Stimulated activated CD8-positive, alpha-beta memory T cell treated with anti-CD3 and anti-CD28 coated beads, Interleukin-7, amount 100 ng/mL, for 24 hours (primary cell): ENCODE data around the gene TRMT5.

Experiments
- DNase-seq: peaks from one replicate; pipeline ENCODE4 v3.0.0-alpha.2; 2020; ENCODE audit warnings: low read depth

TRMT5 gene

GRCh38 chr14:60980811-60981632 is at the start of gene TRMT5, which contains the start of gene SLC38A6:
Gene TRMT5 (minus strand): TSS chr14:60981079. CDS start chr14:60980973, 106 bp downstream.
Gene SLC38A6 (plus strand): TSS chr14:60981245. CDS start chr14:60981278, 33 bp downstream.
- DNase-seq, result peak; percentile 83

- no peak for DNase-seq
Observed at GRCh38 chr14:61026526-61026925, 45.6 kb upstream of the TRMT5 start.

GRCh38 chr14:61025251-61026223 is 44.7 kb upstream of the TRMT5 start:
- DNase-seq, result peak; percentile 4

GRCh38 chr14:61019537-61019936 is 38.7 kb upstream of the TRMT5 start:
- no peak for DNase-seq

- no peak for DNase-seq
Observed at GRCh38 chr14:61003571-61003970, 22.7 kb upstream of the TRMT5 start.

- DNase-seq, result no peak
Observed at GRCh38 chr14:60999536-60999935, 18.7 kb upstream of the TRMT5 start.

- DNase-seq, result no peak
Observed at GRCh38 chr14:60998617-60999016, 17.7 kb upstream of the TRMT5 start.

DNA sequence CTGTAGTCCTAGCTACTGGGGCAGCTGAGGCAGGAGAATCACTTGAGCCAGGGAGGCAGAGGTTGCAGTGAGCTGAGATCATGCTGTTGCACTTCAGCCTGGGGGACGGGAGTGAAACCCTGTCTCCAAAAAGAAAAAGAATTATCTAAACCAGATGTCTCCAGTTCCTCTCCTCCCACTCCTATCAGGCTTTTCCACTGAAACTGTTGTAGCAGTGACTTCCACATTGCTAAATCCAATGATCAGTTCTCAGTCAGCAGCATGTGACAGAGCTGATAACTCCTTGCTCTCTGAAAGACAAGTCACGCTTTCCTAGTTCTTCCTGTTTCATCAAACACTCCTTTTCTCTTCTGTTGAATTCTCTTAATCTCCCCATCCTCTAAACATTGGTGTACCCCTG is 8.7 kb upstream of the TRMT5 start:
- no peak for DNase-seq

- no peak for DNase-seq
Observed at GRCh38 chr14:60986500-60986899, 5.6 kb upstream of the TRMT5 start.

DNA sequence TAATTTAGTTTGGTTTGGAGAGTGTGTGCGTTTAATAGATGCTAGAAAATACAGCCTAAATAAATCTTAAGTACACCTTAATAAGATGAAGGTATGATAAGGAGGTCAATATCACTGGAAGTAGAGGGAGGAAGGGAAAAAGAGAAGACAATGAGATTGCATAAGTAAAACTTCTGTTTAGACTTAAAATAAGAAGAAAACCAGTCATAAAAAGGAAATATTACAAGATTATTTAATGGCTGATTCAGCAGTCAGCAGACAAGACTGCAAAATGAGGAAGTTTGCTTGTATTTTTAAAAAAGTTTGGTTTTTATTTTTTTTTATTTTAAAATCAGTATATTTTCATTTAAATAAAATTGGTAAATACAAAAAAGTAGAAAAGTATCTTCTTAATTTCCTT is 3.3 kb upstream of the TRMT5 start:
- DNase-seq, result no peak

DNA sequence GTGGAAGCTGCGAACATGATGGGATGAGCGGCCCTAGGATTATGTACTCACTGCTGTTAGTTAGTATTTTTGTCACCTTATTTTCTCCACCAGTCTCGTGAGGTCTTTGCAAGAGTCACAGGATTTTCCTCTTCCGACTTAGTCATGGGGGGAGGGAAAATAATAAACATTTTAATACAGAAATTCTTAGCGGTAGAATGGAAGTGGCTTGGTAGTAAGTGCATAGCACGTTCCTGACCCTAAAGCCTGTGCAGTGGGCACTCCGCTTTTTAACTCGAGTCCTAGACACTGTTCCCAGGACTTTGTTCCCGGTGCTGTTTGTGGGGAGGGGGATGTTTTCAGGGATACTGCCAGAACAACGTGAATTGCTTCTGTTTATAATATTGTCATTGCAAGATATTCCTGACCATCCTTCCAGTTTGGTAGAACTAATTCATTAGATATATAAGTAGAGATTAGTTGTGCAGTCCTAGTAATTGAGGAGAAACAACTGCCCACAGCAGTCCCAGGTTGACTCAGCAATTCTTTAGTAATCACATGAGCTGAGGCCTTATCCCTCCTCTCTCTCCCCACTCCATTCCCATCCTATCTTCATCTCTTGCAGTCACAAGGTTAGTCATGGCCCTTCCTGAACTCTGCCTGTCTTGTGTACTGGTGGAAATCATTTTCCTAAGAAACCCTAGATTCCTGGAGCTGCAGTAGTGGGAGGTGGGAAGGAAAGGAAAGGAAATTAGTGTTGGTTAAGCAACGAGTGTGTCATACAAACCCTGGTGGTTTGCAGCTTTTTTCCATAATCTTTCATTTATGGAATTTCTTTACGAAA is 965 bp upstream of the TRMT5 start:
- DNase-seq, result no peak

- no peak for DNase-seq
Observed at GRCh38 chr14:60977847-60978246, 3.0 kb downstream of the TRMT5 start.

- DNase-seq, result no peak
Observed at GRCh38 chr14:60975551-60975950, 5.3 kb downstream of the TRMT5 start.

- DNase-seq, result no peak
Observed at GRCh38 chr14:60974090-60974651, 6.7 kb downstream of the TRMT5 start.

DNA sequence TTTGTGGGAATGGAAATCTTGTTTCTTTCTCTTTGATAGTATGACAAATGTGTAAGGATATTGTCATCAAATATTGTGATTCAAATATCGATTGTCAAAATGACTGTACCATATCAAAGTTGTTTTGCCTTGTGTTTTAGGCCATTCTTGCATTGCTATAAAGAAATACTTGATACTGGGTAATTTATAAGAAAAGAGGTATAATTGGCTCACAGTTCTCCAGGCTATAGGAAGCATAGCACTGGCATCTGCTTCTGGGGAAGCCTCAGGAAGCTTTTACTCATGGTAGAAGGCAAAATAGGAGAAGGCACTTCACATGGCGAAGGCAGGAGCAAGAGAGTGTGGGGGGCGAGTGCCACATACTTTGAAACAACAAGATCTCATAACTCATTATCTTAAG is 7.8 kb downstream of the TRMT5 start:
- DNase-seq, result no peak

DNA sequence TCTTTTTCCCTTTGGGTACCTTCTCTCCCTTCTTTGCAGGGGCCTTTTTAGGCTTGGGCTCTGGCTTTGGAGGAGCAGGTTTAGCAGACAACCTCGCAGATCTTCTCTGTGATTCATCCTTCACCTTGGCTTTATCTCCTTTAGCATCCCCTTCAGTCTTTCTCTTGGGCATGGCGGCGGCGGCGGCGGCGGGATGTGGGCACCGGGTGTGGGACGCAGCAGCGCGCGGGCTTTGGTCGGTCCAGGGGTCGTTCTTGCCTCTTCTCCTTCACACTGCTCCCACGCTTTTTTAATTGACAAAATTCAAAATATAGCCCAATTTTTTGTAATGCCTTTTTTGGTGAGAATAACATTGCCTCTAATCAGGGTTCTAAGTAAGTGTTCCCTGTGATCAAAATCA is 8.6 kb downstream of the TRMT5 start:
- no peak for DNase-seq

DNA sequence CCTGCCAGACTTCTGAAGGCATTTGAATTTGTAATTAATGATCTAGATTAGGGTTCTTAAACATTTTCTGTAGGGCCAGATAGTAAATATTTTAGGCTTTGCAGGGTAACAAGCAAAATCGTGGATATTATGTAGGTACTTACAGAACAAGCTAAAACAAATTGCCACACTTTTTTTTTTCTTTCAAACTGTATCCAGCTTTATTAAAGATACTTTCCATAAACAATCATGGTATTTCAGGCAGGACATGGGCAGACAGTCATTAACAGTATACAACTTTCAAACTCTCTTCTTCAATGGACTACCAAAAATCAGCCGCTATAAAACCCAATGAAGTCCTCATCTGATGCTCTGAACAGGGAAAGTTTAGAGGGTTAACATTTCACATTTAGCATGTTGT is 9.6 kb downstream of the TRMT5 start:
- DNase-seq, result no peak

GRCh38 chr14:60970146-60970545 is 10.7 kb downstream of the TRMT5 start:
- DNase-seq, result no peak

- DNase-seq, result no peak
Observed at GRCh38 chr14:60968671-60969070, 12.2 kb downstream of the TRMT5 start.

GRCh38 chr14:60968099-60968498 is 12.8 kb downstream of the TRMT5 start:
- no peak for DNase-seq

- no peak for DNase-seq
Observed at GRCh38 chr14:60965402-60965801, 15.5 kb downstream of the TRMT5 start.

DNA sequence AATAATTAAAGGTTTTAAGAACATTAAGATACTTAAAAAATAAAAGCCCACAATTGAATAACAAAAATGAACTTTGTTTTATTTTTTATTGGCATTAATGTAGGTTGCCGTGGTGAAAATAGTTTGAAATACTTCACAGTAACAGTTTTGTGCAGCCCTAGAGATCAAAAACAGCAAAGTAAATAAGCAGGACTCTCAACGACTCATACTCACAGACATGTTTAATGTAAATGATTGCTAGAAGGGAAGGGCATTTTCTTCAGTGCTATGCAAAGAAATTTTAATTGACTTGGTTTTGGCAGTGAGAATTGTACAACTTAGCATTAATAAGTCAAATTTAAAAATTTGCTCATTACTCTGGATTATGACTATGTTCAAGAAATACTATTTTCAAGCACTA is 16.0 kb downstream of the TRMT5 start:
- no peak for DNase-seq
